ENCODE results near the gene PNLDC1. TPM values are rescaled to one million over a fixed set of nuclear protein-coding genes. Genes with fewer than 3 reads are reported as not detected.
A peak's percentile ranks its signal among the peaks of the same experiment; 100 is the strongest.

Gene PNLDC1
- total and polyA plus RNA-seq, 2 experiments from 2014 or later, result 0.11 TPM; not detected in 1

DNA sequence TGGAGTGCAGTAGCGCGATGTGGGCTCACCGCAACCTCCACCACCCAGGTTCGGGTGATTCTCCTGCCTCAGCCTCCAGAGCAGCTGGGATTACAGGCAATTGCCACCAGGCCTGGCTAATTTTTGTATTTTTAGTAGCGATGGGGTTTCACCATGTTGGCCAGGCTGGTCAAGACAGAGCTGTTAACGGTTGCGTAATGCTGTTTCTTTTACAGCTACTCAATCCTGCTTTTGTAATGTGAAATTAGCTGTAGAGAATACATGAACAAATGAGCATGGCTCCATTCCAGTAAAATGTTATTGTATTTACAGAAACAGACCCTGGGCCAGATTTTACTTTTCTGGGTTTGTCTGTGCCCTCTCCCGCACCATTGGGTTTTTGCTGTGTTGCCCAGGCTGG lies 1.9 kb downstream of the PNLDC1 start:
- 90% methylated on average over 8 of the region's 8 CpGs for WGBS (ENCODE audit: low lambda C conversion rate, missing lambda C conversion rate)
- no peaks in the 10 kb centered on the region for H3K36me3 ChIP-seq (replicated peaks; ENCODE audit: insufficient read depth, low read depth)
- no peaks in the 10 kb centered on the region for H3K27me3 ChIP-seq
- no peaks in the 10 kb centered on the region for H3K9me3 ChIP-seq (ENCODE audit: low read depth)
- H3K4me3 ChIP-seq, result no peak overlapping the region
- no peak overlapping the region for H3K4me2 ChIP-seq
- DNase-seq (ENCODE audit: low spot score), result no peak
- no peaks in the 10 kb centered on the region for H4K20me1 ChIP-seq (ENCODE audit: insufficient read depth, poor library complexity, severe bottlenecking)
- H3K9me2 ChIP-seq (replicated peaks; ENCODE audit: insufficient read depth), result no peaks in the 10 kb centered on the region
- no peak overlapping the region for H2AFZ ChIP-seq
- TF ChIP-seq EZH2phosphoT487 (IDR thresholded peaks at IDR 0.05; ENCODE audit: low read depth, severe bottlenecking, unreplicated experiment) (no peak), EZH2 (IDR thresholded peaks at IDR 0.05; ENCODE audit: borderline replicate concordance) (no peak)
- TF ChIP-seq, protein P1, sequence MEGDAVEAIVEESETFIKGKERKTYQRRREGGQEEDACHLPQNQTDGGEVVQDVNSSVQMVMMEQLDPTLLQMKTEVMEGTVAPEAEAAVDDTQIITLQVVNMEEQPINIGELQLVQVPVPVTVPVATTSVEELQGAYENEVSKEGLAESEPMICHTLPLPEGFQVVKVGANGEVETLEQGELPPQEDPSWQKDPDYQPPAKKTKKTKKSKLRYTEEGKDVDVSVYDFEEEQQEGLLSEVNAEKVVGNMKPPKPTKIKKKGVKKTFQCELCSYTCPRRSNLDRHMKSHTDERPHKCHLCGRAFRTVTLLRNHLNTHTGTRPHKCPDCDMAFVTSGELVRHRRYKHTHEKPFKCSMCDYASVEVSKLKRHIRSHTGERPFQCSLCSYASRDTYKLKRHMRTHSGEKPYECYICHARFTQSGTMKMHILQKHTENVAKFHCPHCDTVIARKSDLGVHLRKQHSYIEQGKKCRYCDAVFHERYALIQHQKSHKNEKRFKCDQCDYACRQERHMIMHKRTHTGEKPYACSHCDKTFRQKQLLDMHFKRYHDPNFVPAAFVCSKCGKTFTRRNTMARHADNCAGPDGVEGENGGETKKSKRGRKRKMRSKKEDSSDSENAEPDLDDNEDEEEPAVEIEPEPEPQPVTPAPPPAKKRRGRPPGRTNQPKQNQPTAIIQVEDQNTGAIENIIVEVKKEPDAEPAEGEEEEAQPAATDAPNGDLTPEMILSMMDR (IDR thresholded peaks at IDR 0.05; ENCODE audit: poor library complexity), result no peak
- H3K79me2 ChIP-seq, result peaks cover under 1% of the 10 kb centered on the region
- H3K27ac ChIP-seq, result no peak overlapping the region
- peaks cover 9% of the 10 kb centered on the region for H3K4me1 ChIP-seq (ENCODE audit: insufficient read depth)

DNA sequence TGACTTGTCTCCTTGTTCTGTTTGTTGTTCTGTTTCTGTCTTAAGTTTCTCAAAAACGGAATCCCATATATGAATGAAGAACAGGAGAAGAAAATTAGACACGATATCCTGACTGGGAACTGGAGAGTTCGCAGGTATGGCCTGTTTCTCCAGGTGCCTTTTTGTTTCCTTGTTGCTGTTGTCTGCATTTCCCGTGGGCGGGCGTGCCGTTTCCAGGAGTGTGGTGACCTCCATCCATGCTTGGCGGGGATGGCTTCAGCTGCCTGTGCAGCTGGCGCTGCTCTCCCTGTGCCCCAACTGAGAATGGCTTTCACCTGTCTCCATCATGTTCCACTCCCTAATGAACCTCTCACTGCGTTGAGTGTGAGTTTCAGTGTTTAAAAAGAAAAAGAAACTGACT lies 4.4 kb downstream of the PNLDC1 start:
- H3K79me2 ChIP-seq, result no peaks in the 10 kb centered on the region
- no peak overlapping the region for H3K4me3 ChIP-seq
- no peak for TF ChIP-seq EZH2 (IDR thresholded peaks at IDR 0.05; ENCODE audit: borderline replicate concordance)
- no peak for TF ChIP-seq EZH2phosphoT487 (IDR thresholded peaks at IDR 0.05; ENCODE audit: low read depth, severe bottlenecking, unreplicated experiment)
- TF ChIP-seq, protein P1 (IDR thresholded peaks at IDR 0.05; ENCODE audit: poor library complexity), result no peak
- WGBS (ENCODE audit: low lambda C conversion rate, missing lambda C conversion rate), result 93% methylated on average over 10 of the region's 10 CpGs
- peak overlapping the region; percentile 80 for H3K27ac ChIP-seq
- DNase-seq (ENCODE audit: low spot score), result no peak
- H3K9me3 ChIP-seq (ENCODE audit: low read depth), result no peaks in the 10 kb centered on the region
- H4K20me1 ChIP-seq (ENCODE audit: insufficient read depth, poor library complexity, severe bottlenecking), result no peaks in the 10 kb centered on the region
- H3K4me1 ChIP-seq (ENCODE audit: insufficient read depth), result peaks cover 9% of the 10 kb centered on the region
- H3K36me3 ChIP-seq (replicated peaks; ENCODE audit: insufficient read depth, low read depth), result no peaks in the 10 kb centered on the region
- no peaks in the 10 kb centered on the region for H3K27me3 ChIP-seq
- H3K4me2 ChIP-seq, result no peak overlapping the region
- no peak overlapping the region for H2AFZ ChIP-seq
- no peaks in the 10 kb centered on the region for H3K9me2 ChIP-seq (replicated peaks; ENCODE audit: insufficient read depth)

DNA sequence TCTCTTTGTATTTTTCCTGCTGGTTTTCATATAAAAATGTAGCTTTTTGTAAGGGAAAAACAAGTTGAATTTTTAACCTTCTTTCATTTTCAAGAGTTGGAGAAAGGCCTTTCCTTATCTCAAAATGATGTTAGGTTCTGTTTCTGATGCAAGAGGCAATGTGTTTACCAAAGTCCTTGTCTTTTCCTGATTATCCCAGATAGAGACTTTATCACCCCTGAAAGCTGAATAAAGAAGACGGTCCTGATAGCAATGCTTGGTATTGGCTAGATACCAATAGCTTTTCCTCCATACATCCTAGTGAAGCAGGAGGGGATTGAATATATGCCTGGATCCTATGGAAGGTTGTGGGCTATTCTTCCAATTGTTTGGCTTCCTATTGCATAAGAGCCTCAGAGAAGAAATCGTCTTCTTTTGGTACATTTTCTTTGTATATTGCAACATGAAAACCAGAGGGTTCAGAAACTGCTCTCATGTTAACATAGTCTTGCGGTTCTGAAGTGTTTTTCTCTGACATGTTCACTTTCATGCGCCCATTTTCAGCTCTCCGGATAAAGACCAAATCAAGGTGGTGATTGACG lies 5.5 kb downstream of the PNLDC1 start:
- TF ChIP-seq, protein P1 (IDR thresholded peaks at IDR 0.05; ENCODE audit: poor library complexity), result no peak
- Histone ChIP-seq H3K79me2 (no peaks in the 10 kb centered on the region), H3K9me2 (replicated peaks; ENCODE audit: insufficient read depth) (no peaks in the 10 kb centered on the region), H4K20me1 (ENCODE audit: insufficient read depth, poor library complexity, severe bottlenecking) (no peaks in the 10 kb centered on the region), H3K36me3 (replicated peaks; ENCODE audit: insufficient read depth, low read depth) (no peaks in the 10 kb centered on the region), H3K4me2 (peak overlapping the region; percentile 51), H3K27ac (peak overlapping the region; percentile 80), H3K4me3 (no peak overlapping the region), H2AFZ (no peak overlapping the region), H3K4me1 (ENCODE audit: insufficient read depth) (peaks cover 9% of the 10 kb centered on the region), H3K9me3 (ENCODE audit: low read depth) (no peaks in the 10 kb centered on the region), H3K27me3 (no peaks in the 10 kb centered on the region)
- WGBS (ENCODE audit: low lambda C conversion rate, missing lambda C conversion rate), result 88% methylated on average over 6 of the region's 6 CpGs
- no peak for DNase-seq (ENCODE audit: low spot score)

Data from hepatocyte (in vitro differentiated cells).